MM.1S (cell line): ENCODE results near the gene CARD10.

ENCODE experiments used
- DNase-seq: peaks from one replicate; pipeline ENCODE4 v3.0.0-alpha.2; 2015
- H2AFZ ChIP-seq: fragments of 300-600 bp; sonication (generic); 2 replicates; pipeline ENCODE4 v1.6.0; 2016; ENCODE audit warnings: antibody characterized with exemption, low read length
- H3F3A ChIP-seq: fragments of 300-600 bp; sonication (generic); 2 replicates; pipeline ENCODE4 v1.6.1; 2016; ENCODE audit warnings: mild to moderate bottlenecking, antibody characterized with exemption, low read length, moderate library complexity, mixed read lengths; ENCODE audit not compliant: insufficient read depth
- H3K27ac ChIP-seq: fragments of 300-600 bp; sonication (generic); 2 replicates; pipeline ENCODE4 v1.5.1; 2016; ENCODE audit warnings: mild to moderate bottlenecking, low read length
- H3K27me3 ChIP-seq: fragments of 300-600 bp; sonication (generic); replicated peaks from 2 replicates; pipeline ENCODE4 v1.6.0; 2016; ENCODE audit warnings: low read length; ENCODE audit not compliant: insufficient read depth
- H3K36me3 ChIP-seq: fragments of 300-600 bp; sonication (generic); replicated peaks from 2 replicates; pipeline ENCODE4 v1.6.1; 2016; ENCODE audit warnings: mild to moderate bottlenecking, low read length, mixed read lengths; ENCODE audit not compliant: insufficient read depth
- H3K4me1 ChIP-seq: fragments of 300-600 bp; sonication (generic); 2 replicates; pipeline ENCODE4 v1.6.1; 2016; ENCODE audit warnings: low read length, mixed read lengths
- H3K4me2 ChIP-seq: fragments of 300-600 bp; sonication (generic); 2 replicates; pipeline ENCODE4 v1.6.0; 2016; ENCODE audit warnings: low read depth, low read length
- H3K4me3 ChIP-seq: fragments of 300-600 bp; sonication (generic); 2 replicates; pipeline ENCODE4 v1.5.1; 2016; ENCODE audit warnings: low read length, mixed read lengths
- H3K79me2 ChIP-seq: fragments of 300-600 bp; sonication (generic); 2 replicates; pipeline ENCODE4 v1.6.1; 2016; ENCODE audit warnings: mixed run types, low read length, mixed read lengths
- H3K9ac ChIP-seq: fragments of 300-600 bp; sonication (generic); 2 replicates; pipeline ENCODE4 v1.6.1; 2016; ENCODE audit warnings: low read length, mixed read lengths
- H3K9me2 ChIP-seq: fragments of 300-600 bp; sonication (generic); replicated peaks from 2 replicates; pipeline ENCODE4 v1.6.1; 2016; ENCODE audit warnings: mild to moderate bottlenecking, low read length, mixed read lengths; ENCODE audit not compliant: insufficient read depth
- H3K9me3 ChIP-seq: fragments of 300-600 bp; sonication (generic); replicated peaks from 2 replicates; pipeline ENCODE4 v1.6.1; 2016; ENCODE audit warnings: mild to moderate bottlenecking, low read length, mixed read lengths; ENCODE audit not compliant: insufficient read depth
- H4K20me1 ChIP-seq: fragments of 300-600 bp; sonication (generic); 2 replicates; pipeline ENCODE4 v1.6.1; 2016; ENCODE audit warnings: mild to moderate bottlenecking, low read length, moderate library complexity, mixed read lengths; ENCODE audit not compliant: insufficient read depth
- CTCF ChIP-seq: fragments of 300-600 bp; sonication (generic); IDR thresholded peaks from 2 replicates; pipeline ENCODE4 v1.5.1; 2016; ENCODE audit warnings: antibody characterized with exemption, low read length, mixed read lengths
- EZH2 ChIP-seq: fragments of 300-600 bp; sonication (generic); optimal IDR thresholded peaks from 2 replicates; pipeline ENCODE3; 2017; ENCODE audit warnings: low read depth, mild to moderate bottlenecking, antibody characterized with exemption, low read length, mixed read lengths
- EZH2phosphoT487 ChIP-seq: fragments of 300-600 bp; sonication (generic); IDR thresholded peaks from 2 replicates; pipeline ENCODE4 v1.6.1; 2018; ENCODE audit warnings: antibody characterized with exemption, low read length

Gene CARD10

GRCh38 chr22:37462983-37463382, 56.2 kb downstream of the CARD10 start:
- Histone ChIP-seq H3K9me3 (no peaks in the 10 kb centered on the region), H3K79me2 (no peaks in the 10 kb centered on the region), H3K27ac (no peak overlapping the region), H3K4me1 (no peaks in the 10 kb centered on the region), H3K9me2 (no peaks in the 10 kb centered on the region), H2AFZ (no peak overlapping the region), H3F3A (0 out of 2 replicates have a peak, but pooled peaks cover 4% of the 10 kb centered on the region), H4K20me1 (no peaks in the 10 kb centered on the region), H3K9ac (no peak overlapping the region), H3K36me3 (no peaks in the 10 kb centered on the region), H3K4me2 (no peak overlapping the region), H3K27me3 (no peaks in the 10 kb centered on the region), H3K4me3 (no peak overlapping the region)
- DNase-seq: no peak
- TF ChIP-seq EZH2 (no peak), EZH2phosphoT487 (no peak), CTCF (no peak)

- no peaks in the 10 kb centered on the region for H3K4me1 ChIP-seq
- DNase-seq: no peak
Measured at GRCh38 chr22:37462436-37462835, 56.8 kb downstream of the CARD10 start.

GRCh38 chr22:37461961-37462360, 57.3 kb downstream of the CARD10 start:
- H3K9me2 ChIP-seq: no peaks in the 10 kb centered on the region
- H4K20me1 ChIP-seq: no peaks in the 10 kb centered on the region
- no peak overlapping the region for H3K4me2 ChIP-seq
- 0 out of 2 replicates have a peak, but pooled peaks cover 4% of the 10 kb centered on the region for H3F3A ChIP-seq
- no peak overlapping the region for H3K4me3 ChIP-seq
- no peaks in the 10 kb centered on the region for H3K79me2 ChIP-seq
- H3K4me1 ChIP-seq: no peaks in the 10 kb centered on the region
- H3K27ac ChIP-seq: no peak overlapping the region
- no peaks in the 10 kb centered on the region for H3K36me3 ChIP-seq
- H3K27me3 ChIP-seq: no peaks in the 10 kb centered on the region
- no peak for DNase-seq
- no peak overlapping the region for H2AFZ ChIP-seq
- TF ChIP-seq CTCF (no peak), EZH2 (no peak)
- no peak overlapping the region for H3K9ac ChIP-seq
- no peaks in the 10 kb centered on the region for H3K9me3 ChIP-seq

More at GRCh38 chr22:37462436-37462835, 56.8 kb downstream of the CARD10 start:
- Histone ChIP-seq H4K20me1 (no peaks in the 10 kb centered on the region), H3K79me2 (no peaks in the 10 kb centered on the region), H3K4me2 (no peak overlapping the region), H3K9me3 (no peaks in the 10 kb centered on the region), H3K27me3 (no peaks in the 10 kb centered on the region), H3K9me2 (no peaks in the 10 kb centered on the region), H3K36me3 (no peaks in the 10 kb centered on the region), H3K4me3 (no peak overlapping the region), H2AFZ (no peak overlapping the region), H3K9ac (no peak overlapping the region), H3F3A (0 out of 2 replicates have a peak, but pooled peaks cover 4% of the 10 kb centered on the region), H3K27ac (no peak overlapping the region)
- TF ChIP-seq CTCF (no peak), EZH2 (no peak), EZH2phosphoT487 (no peak)
